Right hindlimb (tissue), 1 donor: Measurements from ENCODE around the gene ERN2.

ENCODE experiments used
- DNase-seq: peaks from one replicate; pipeline ENCODE4 v3.0.0-alpha.2; 2018

The ERN2 gene

DNA sequence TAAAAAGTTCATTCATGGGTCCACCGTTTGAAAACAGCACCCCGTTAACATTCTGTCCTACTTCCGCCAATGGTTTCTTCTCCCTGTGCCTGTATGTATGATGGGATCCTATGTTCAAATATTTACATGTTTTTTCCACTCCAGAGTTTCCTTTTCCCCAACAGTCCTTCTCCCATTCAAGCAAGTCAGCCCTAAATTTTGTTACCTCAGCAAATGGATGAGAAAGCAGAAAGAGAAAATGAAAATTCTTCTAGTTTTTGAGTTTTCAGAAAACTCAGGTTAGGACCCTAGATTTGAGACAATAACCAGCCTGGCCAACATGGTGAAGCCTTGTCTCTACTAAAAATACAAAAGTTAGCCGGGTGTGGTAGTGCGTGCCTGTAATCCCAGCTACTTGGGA, 3.5 kb upstream of the ERN2 start:
- DNase-seq, result no peak

DNA sequence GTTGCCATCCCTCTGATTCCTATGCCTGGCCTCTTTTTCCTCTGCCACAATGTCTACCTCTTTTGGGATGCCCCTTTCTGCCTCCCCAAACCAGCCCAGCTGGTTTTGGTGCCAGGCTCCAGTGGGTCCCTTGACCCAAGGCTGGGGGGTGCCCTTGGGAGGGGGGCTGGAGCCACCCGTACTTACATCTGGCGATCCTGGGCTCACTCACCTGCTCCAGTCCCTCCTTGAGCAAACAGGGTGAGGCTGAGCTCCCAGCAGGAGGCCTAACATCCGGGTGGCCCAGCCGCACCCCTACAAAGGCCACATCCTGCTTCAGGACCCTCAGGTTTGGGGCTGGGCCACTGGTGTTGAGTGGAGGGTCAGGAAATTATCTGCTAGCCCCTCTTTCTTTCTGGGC, 1.2 kb downstream of the ERN2 start:
- DNase-seq, result no peak

DNA sequence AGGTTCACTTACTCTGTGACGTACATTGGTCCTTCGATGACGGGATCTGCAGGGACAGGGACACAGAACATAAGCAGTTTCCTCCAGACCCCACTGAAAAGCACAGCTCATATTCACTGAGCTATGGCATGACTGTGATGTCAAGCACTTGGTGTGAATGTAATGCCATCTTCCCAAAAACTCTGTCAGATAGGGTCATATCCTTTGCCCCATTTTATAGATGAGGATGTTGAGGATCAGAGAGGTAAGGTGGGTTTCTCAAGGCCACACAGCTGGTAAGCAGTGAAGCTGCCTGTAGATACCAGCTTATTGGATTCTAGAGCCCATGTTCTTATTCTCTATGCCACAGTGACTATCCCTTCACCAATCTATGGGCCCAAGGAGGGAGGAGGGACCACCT, 2.5 kb downstream of the ERN2 start:
- DNase-seq, result no peak

DNA sequence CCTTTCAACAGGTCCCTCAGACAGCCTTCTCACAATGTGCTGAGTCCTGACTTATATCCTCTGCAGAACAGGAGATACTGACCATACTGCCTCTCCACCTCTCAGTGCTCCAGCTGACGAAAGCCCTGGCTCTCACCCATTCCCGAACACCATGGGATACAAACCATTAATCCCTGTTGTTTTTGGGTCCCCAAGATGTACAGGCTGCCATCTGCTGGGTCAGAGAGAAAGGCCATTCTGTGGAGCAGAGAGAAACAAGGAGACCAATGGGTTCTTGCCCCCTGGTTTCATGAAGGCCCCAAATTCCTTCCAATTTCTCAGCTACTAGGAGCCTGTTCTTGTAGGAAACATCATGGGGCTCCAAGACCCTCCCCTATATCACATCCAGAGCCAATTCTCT, 3.0 kb downstream of the ERN2 start:
- no peak for DNase-seq

DNA sequence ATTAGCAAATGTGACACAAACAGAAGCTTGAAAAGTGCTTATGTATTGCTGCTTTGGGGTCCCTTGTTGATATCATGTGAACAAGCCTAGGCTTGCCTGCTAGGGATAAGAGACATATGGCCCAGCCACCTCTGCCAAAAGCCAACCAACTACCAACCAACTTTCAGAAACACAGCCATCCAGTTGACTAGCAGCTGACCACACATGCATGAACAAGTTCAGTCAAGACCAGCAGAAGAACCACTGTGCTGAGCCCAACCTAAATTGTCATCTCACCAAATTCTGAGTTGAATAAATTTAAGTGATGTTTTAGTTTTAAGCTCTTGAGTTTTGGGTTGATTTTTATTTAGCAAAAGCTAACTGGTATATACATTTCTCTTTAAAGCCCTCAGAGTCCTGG, 3.5 kb downstream of the ERN2 start:
- DNase-seq, result no peak

DNA sequence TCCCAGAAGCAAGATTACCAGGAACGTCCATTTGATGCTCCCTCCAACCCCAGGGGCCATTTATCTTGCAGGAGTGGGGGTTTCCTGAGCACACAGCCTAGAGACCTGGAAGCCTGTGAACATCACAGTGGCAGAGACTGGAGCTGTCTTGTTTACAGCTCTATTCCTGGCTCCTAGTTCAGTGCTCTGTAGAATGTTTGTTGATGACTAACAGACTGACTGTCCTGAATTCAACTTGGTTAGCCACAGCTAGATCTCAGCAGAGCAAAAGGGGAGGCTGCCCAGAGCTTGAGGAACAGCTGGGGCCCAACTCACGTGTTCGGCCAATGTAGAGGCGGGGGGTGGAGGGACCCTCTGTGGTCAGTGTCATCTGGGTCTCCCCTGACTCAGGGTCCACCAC, 6.6 kb downstream of the ERN2 start:
- DNase-seq, result no peak

DNA sequence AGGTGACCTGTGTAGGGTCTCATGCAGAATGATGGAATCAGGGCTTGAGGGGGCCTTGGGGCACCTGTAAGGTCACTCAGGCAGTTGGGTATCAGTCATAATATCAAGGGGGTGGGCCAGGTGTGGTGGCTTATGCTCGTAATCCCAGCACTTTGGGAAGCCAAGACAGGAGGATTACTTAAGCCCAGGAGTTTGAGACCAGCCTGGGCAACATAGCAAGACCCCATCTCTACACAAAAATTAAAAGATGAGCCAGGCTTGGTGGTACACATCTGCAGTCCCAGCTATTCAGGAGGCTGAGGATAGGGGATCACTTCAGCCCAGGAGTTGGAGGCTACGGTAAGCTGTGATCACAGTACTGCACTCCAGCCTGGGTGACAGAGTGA, 7.5 kb downstream of the ERN2 start:
- DNase-seq, result no peak

DNA sequence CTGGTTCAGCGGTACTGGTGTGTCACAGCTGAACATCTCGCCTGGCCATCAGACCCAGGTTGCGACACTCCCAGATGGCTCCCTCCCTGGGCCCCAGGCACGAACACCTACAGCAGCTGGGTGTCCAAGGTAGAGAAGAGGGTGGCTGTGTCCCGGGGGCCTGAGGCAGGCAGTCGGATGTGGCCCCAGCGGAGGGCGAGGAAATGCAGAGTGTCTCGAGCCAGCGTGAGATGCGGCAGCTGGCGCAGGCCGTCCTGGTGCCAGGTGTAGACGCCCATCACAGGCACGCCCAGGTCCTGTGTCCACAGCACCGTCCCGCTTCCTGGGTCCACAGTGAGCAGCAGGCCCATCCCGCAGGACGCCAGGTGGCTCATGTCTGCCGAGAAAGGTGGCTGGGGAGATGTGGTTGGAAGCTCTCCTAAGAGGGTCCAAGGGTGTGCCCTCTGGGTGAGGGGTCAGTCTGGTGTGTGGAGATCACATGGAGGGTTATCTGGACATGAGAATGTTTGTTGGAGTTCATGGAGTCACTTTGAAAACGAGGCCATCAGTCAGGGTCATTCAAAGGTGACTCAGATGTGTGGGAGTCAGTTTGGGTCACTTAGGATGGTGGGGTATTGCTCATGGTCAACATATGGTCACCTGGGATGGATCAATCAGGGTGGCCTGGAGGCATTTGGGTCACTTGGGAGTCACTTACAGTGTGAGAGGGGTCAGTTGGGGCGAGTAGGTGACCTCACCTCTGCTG, 8.1 kb downstream of the ERN2 start:
- no peak for DNase-seq

DNA sequence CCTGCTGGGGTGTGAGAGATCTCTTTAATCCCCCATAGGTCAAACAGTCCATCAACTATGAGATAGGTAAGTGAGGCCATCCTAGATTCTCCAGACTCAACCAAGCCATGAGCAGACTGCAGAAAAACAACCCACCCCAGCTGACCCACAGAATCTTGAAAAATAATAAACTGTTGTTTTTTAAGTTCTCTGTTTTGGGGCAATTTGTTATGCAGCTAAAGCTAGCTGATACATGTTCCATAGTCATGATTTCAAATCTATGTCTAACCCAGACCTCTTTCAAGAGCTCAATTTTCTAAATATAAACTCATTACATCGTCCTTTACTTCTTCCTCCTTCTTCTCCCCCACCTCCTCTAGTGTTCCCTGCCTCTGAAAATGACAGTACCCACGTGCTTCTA, 10.1 kb downstream of the ERN2 start:
- no peak for DNase-seq

DNA sequence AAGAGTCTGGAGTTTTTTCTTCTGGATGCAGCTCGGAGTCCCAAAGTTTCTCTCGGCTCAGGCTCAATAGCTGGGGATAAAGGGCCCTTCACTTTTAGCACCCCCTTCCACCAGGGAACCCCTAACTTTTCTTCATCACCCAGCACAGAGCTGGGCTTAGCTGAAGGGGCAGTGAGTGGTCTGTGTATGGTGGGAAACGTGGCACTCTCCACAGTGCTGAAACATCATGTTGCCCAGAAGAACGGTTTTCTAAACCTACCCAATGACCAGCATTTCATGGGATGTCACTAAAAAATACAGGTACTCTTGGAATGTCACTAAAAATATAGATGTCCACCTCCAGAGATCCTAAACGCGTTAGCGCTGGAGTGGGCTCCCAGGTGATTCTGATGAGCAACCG, 12.0 kb downstream of the ERN2 start:
- DNase-seq, result no peak

DNA sequence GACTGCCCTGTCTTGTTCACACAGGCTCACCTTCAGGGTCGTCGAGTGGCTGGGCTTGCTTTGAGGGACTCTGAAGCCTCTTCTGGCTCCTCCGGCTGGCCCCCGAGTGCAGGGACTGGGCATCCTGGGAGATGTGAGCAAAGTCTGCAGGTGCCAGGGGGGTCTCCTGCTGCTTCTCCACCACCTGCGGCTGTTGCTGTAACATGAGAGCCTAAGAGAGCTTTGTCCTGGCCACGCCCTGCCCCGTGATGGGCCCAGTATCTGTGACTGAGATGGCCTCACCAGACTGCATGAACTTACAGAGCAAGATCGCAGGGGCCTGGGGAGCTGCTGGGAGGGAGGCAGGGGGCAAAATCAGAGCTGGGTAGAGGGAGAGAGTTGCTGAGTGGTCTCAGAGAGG, 12.5 kb downstream of the ERN2 start:
- DNase-seq, result no peak

DNA sequence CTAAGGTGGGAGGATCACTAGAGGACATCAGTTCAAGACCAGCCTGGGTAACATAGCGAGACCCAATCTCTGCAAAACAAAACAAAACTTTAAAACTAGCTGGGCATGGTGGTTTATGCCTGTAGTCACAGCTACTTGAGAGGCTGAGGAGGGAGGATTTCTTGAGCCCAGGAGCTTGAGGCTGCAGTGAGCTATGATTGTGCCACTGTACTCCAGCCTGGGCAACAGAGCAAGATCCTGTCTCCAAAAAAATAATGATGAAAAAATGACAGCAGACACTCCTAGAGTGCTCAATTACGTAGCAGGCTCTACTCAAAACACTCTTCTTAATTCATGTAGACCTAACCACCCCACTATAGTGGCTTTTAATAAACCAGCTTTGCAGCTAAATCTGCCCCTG, 12.9 kb downstream of the ERN2 start:
- DNase-seq, result no peak

DNA sequence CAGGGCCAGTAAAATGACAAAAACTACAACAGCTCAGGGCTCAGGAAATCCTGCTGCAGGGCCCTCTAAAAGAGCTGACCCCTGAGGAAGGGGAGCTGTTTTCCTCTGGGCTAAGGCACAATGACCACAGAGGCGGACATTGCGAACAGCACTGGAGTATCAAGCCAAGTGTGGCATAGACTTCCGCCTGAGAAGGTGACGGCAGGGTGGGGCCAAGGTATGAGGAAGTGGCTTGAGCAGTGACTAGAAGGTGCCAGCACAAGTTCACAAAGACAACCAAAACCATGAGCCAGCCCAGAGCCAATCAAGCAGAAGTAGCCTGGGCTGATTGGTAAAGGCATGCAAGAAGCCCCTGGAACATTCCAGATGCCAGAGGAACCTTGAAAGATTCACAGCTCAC, 13.9 kb downstream of the ERN2 start:
- DNase-seq, result no peak

DNA sequence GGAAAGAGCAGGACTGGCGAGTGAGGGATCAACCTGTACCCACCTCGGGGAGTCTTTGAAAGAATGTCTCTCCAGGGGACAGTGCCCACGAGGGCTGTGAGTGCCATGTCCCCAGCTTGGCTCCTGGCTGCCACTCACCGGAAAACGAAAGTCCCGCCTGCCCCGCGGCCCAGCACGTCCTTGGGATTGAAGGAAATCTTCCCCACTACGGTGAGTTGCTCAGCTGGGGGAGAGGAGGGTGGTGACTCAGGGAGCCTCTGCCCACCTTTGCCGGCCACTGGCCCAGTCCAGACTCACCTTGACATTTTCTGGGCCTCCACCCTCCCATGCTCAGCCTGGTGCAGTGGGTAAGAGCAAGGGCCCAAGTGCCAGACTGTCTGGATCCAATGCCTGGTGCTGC, 17.3 kb downstream of the ERN2 start:
- DNase-seq, result no peak

DNA sequence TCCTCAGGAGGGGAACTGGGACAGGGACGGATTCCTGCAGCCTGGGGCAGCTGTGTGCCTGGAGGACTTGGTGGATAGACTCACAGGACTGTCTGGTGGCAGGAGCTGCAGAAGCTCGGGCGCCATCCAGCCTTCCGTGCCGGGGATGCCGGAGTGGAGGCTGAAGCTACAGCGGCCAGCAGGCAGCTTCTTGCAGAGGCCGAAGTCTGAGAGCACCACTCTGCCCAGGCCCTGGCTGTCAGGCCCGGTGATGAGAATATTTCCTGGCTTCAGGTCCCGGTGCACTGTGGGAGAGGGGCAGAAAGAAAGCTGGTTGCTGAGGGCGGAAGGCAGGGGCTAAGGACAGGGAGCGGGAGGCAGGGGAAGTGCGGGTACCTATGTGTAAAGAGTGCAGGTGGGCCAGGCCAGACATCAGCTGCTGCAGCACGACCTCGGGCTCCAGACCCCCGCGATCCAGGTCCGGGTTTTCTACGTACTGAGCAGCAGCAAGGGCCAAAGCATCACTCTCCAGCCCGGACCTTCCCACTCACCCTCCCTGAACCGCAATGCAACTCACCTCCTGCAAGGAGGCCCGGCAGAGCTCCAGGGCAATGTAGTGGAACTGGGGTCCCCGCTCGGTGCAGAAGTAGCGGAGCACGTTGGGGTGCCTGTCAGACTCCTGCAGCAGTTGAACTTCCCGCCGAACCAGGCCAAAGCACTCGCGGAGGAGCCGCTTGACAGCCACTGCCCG, 18.2 kb downstream of the ERN2 start:
- peak; percentile 39 for DNase-seq

DNA sequence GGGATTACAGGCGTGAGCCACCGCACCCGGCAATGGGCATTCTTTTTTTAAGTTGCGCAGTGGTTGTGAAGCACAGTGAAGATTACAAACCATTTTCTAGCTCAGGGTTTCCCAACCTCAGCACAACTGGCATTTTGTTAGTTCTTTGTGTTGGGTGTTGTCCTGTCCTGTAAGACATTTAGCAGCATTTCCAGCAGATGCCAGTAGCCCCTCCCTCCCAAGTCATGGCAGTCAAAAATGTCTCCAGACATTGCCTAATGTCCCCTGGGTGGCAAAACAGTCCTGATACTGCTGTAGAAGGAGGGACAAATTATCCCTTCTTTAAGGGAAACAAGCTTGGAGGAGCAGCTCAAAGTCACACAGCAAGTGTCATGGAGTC, 18.8 kb downstream of the ERN2 start:
- no peak for DNase-seq

DNA sequence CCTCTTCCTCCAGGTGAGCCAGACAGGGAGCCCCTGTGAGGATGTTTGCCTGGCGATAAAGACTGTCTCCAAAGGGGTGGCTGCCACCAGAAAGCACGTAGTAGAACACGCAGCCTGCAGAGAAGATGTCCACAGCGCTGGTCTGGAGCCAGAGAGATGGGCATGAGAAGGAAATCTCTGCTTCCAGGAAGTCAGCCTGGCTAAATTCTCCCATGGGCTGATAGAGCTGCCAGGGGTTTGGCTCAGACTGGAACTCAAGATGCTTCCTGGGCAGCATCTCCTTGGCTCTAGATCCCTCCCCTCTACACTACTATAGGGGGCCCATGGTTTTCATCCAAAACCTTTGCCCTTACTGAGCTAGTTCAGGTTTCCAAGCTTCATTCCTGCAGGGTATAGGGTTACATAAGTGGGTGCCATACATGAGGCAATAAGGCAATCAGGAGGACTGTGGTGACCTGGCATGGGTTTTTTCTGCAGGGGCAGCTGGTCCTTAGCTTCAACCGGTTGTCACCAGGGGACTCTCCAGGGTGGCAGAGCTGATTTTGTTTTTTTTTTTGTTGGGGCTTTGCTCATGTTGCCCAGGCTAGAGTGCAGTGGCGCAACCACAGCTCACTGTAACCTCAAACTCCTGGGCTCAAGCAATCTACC, 20.7 kb downstream of the ERN2 start:
- DNase-seq, result no peak

DNA sequence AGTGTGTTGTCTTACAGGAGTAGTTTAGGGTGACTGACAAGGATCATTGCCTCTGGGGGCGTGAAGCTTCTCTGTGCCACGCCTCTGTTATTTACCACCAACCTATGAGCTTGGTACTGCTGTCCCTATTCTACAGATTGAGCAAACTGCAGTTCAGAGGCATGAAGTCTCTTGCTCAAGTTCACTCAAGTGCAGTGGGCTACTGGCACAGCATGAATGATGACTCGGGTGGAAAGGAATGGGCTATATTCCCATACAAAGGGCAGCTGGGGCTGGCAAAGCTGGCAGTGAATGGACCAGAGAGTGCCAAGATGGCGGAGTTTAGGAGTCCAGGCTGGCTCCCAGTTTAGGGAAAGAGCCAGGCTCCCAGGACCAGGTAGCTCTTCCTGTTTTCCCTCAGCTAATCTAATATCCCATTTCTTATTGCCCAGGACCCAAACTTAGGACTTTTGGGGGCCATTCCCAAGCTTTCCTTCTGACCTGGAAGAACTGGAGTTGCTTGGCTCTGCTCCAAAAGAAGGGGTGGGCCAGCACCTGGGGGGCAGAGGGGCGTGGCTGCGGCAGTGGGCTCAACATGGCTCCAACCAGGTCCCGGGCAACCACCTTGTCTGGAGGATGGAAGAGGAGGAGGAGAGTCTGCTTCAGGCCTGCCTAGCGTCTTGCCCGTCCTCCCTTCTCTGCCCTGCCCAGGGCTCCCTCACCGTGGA, 21.4 kb downstream of the ERN2 start:
- no peak for DNase-seq

DNA sequence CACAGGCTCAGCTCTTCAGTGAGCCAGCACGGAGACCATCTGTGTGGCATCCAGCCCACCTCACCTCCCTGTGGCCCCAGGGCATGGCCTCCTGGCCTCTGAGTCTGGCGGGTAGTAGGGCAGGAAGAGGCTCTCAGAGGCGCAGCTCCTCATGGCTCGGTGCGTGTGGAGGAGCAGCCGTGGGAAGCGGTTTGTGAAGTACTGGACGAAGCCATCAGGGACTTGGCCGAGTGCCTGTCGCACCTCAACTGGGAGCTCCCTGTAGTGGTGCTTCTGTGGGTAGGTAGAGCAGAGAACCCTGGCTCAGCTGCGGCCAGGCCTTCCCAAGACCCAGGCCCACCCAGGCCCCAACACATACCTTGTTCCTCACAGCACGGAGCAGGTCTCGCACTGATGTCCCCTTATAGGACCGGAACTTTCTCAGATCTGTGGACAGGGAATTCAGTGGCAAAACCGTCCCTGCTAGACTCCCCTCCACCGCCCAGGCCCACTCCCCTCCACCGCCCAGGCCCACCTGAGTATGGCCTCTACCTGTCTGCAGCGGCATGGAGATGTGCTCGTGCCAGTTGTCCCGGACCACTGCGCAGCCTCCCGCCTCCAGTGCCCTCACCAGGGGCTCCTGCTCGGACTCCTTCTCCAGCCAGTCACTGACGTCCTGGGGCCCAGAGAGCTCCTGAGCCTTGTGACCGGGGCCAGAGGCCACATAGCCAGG, 22.1 kb downstream of the ERN2 start:
- DNase-seq, result no peak

DNA sequence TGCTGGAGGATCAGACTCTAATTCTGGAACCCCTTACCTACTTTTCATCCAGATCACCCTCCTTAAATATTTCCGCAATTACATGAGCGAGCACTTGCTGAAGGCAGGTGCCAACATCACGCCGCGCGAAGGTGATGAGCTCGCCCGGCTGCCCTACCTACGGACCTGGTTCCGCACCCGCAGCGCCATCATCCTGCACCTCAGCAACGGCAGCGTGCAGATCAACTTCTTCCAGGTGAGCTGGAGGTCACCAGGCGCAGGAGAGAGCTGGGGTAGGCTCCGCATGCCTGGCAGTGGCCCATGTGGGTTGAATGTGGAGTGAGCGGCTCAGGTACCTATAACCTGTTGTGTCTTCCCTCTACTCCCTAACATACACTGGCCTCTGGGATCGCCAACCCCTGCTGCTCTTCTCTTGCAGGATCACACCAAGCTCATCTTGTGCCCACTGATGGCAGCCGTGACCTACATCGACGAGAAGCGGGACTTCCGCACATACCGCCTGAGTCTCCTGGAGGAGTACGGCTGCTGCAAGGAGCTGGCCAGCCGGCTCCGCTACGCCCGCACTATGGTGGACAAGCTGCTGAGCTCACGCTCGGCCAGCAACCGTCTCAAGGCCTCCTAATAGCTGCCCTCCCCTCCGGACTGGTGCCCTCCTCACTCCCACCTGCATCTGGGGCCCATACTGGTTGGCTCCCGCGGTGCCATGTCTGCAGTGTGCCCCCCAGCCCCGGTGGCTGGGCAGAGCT, 23.4 kb downstream of the ERN2 start:
- DNase-seq, result no peak

DNA sequence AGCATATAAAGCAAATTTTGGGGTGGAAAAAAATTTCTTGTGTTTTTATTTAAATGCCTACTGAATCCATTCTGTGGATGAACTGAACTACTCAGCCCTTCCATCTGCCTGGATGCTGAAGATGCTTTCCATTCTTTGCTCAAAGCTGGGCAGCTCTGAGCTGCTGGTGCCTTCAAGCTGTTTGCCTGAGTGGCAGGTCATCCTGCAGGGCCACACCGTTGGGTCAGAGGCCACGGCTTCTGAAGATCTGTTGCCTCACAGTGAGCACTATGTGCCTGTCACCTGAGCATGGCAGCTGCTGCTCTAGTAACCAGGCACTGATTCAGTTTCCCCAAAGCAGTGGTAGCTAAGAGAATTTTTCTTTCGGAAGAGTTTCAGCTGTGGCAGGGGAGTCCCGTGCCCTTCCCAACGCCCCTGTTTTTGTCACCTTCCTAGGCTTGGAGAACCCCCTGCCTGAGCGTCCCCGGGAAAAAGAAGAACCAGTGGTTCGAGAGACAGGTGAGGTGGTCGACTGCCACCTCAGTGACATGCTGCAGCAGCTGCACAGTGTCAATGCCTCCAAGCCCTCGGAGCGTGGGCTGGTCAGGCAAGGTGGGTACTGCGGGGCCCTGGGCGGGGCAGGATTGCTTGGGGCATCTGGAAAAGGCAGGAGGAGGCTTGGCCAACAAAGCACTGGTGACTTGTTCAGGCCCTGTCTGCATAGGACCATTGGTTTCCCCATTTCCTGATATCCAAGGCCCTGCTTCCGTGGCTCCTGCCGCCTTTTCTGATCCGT, 25.8 kb downstream of the ERN2 start:
- no peak for DNase-seq

DNA sequence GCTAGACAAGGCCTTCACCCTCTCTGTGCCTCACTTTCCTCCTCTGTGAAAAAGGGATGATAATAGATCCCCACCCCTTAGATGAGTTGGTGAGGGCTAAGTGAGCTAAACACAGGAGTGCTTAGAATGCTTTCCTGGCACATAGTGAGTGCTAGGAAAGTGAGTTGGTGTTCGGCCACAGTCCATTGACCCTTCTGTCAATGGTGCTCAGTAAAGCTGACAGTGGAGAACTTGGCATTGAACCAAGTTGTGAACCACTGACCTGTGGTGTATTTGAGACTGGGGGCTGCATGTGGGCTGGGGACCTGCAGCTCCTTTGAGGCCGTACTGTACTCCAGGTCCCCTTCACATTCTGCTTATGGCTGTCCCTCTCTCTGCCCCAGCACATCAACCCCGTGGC, 29.5 kb downstream of the ERN2 start:
- no peak for DNase-seq
